Tibial artery (tissue), 4 donors: ENCODE data around the gene MFSD2B.

Experiments used
- DNase-seq, 2 donors: peaks; one replicate each; pipeline ENCODE4 v3.0.0-alpha.2; 2019
- H3K27ac ChIP-seq, 2 donors: fragments of 200-600 bp; sonication (generic) in 1 of 2; 1 replicate in 1 of 2; 2 replicates in 1 of 2; pipeline ENCODE4 v1.5.1; 2018 to 2019; ENCODE audit warnings: mild to moderate bottlenecking in 1 of 2
- H3K27me3 ChIP-seq, 2 donors: fragments of 200-600 bp; sonication (generic) in 1 of 2; one replicate each; pipeline versions ENCODE4 v1.5.1 to v1.6.0; 2016 to 2019
- H3K36me3 ChIP-seq, 3 donors: fragments of 200-600 bp; sonication (generic) in 2 of 3; one replicate each; pipeline ENCODE4 v1.5.1; 2016 to 2019; ENCODE audit warnings: mild to moderate bottlenecking in 2 of 3
- H3K4me1 ChIP-seq, 4 donors: fragments of 200-600 bp; sonication (generic) in 2 of 4; 1 replicate in 3 of 4; 2 replicates in 1 of 4; pipeline ENCODE4 v1.5.1; 2016 to 2019
- H3K4me3 ChIP-seq, 2 donors: fragments of 200-600 bp; sonication (generic) in 1 of 2; 1 replicate in 1 of 2; 2 replicates in 1 of 2; pipeline ENCODE4 v1.5.1; 2018 to 2019; ENCODE audit warnings: mild to moderate bottlenecking in 2 of 2
- H3K9me3 ChIP-seq, 3 donors: fragments of 200-600 bp; sonication (generic) in 1 of 3; one replicate each; pipeline ENCODE4 v1.5.1; 2016 to 2019
- intact Hi-C: fragments of 100-400 bp; cut with DNase I; formaldehyde crosslinking; loops from one replicate; pipeline ENCODE4 v1.15.0; 2023; ENCODE audit warnings: low total_unique reads
- TF ChIP-seq, protein P1 (sequence below), 2 experiments: fragments of 200-600 bp in 1 of 2; fragments of 450-650 bp in 1 of 2; IDR thresholded peaks; one replicate each; pipeline ENCODE4 v1.5.1; 2017 to 2019; ENCODE audit warnings: antibody characterized with exemption in 2 of 2, mild to moderate bottlenecking in 1 of 2, moderate library complexity in 1 of 2

Gene MFSD2B

GRCh38 chr2:23993736-23994269 lies 16.1 kb upstream of the MFSD2B start:
- Histone ChIP-seq H3K27ac (no peak overlapping the region), H3K4me1 (no peaks in the 10 kb centered on the region), H3K27me3 (no peaks in the 10 kb centered on the region), H3K9me3 (no peaks in the 10 kb centered on the region), H3K36me3 (peaks cover 0 to 15% (median 8%) of the 10 kb centered on the region in 3 donors), H3K4me3 (no peak overlapping the region)
- intact Hi-C loops = no loop called here
- no peak for DNase-seq
- TF ChIP-seq, protein P1, sequence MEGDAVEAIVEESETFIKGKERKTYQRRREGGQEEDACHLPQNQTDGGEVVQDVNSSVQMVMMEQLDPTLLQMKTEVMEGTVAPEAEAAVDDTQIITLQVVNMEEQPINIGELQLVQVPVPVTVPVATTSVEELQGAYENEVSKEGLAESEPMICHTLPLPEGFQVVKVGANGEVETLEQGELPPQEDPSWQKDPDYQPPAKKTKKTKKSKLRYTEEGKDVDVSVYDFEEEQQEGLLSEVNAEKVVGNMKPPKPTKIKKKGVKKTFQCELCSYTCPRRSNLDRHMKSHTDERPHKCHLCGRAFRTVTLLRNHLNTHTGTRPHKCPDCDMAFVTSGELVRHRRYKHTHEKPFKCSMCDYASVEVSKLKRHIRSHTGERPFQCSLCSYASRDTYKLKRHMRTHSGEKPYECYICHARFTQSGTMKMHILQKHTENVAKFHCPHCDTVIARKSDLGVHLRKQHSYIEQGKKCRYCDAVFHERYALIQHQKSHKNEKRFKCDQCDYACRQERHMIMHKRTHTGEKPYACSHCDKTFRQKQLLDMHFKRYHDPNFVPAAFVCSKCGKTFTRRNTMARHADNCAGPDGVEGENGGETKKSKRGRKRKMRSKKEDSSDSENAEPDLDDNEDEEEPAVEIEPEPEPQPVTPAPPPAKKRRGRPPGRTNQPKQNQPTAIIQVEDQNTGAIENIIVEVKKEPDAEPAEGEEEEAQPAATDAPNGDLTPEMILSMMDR (IDR thresholded peaks at IDR 0.05) = no peak

DNA sequence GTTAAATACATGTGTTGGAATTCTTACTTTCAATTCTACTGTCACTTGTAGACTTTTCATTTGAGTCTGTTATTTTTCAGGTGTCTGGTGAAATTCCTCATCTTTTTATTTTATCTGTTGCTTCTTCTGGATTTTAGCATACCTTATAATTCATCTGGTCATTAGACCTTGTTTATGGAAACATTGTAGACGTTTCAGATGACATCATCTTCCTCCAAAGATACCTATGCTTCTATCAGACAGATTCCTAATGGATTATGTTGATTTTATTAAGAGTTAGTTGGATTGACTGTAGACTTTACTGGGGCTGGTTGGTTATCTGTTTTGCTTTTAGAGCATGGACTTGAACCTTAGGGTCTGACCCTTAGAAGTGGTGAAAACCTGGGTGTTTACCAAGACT lies 15.3 kb upstream of the MFSD2B start:
- H3K27ac ChIP-seq = no peak overlapping the region
- intact Hi-C loops = no loop called here
- H3K36me3 ChIP-seq = peaks cover 3 to 16% (median 15%) of the 10 kb centered on the region in 3 donors
- no peaks in the 10 kb centered on the region for H3K9me3 ChIP-seq
- TF ChIP-seq, protein P1 (IDR thresholded peaks at IDR 0.05) = no peak
- no peaks in the 10 kb centered on the region for H3K4me1 ChIP-seq
- no peak overlapping the region for H3K4me3 ChIP-seq
- no peaks in the 10 kb centered on the region for H3K27me3 ChIP-seq
- DNase-seq = no peak

DNA sequence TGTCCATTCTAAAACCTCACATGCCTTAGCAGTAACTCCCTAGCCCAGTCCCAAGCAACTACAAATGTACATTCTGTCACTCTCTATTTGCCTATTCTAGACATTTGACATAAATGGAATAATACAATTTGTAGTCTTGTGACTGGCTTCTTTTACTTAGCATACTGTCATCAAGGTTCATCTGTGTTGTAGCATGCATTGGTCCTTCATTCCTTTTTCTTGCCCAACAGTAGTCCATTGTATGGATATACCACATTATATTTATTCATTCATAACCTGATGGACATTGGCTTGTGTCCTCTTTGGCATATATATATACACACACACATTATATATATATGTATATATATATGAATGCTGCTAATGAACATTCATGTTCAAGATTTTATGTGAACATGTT lies 2.2 kb upstream of the MFSD2B start:
- Histone ChIP-seq H3K9me3 (no peaks in the 10 kb centered on the region), H3K4me1 (peaks cover 0 to 12% (median 10%) of the 10 kb centered on the region in 4 donors), H3K27ac (no peak overlapping the region), H3K27me3 (peaks cover 0 to 26% of the 10 kb centered on the region in 2 donors), H3K4me3 (no peak overlapping the region), H3K36me3 (peaks cover 0 to 6% (median 0%) of the 10 kb centered on the region in 3 donors)
- intact Hi-C loops = no loop called here
- DNase-seq = no peak
- TF ChIP-seq, protein P1 (IDR thresholded peaks at IDR 0.05) = no peak

DNA sequence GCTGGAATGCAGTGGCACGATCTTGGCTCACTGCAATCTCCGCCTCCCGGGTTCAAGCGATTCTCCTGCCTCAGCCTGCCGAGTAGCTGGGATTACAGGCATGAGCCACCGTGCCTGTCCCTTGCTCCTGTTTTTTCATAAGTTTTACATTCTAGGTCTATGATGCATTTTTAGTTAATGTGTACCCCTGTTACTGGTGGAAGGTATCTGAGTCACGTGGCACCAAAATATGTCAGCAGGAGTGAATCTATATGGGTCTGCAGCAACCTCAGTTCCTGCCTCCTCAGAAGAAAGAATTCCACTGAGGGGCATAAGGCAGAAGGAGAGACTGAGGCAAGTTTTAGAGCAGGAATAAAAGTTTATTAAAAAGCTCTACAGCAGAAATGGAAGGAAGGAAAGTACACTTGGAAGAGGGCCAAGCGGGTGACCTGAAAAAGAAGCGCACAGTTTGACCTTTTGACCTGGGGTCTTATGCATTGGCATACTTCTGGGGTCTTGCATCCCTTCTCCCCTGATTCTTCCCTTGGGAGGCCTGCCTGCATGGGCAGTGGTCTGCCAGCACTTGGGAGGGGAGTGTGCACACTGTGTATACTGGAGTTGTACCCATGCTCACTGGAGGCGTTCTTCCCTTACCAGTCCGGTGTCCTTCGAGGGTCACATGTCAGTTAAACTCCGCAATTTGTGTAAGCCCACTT lies 1.1 kb upstream of the MFSD2B start:
- Histone ChIP-seq H3K27ac (no peak overlapping the region), H3K36me3 (no peaks in the 10 kb centered on the region), H3K4me3 (no peak overlapping the region), H3K9me3 (no peaks in the 10 kb centered on the region), H3K27me3 (peaks cover 0 to 26% of the 10 kb centered on the region in 2 donors), H3K4me1 (peaks cover 0 to 12% (median 10%) of the 10 kb centered on the region in 4 donors)
- DNase-seq = no peak
- intact Hi-C loops = no loop called here
- TF ChIP-seq, protein P1 (IDR thresholded peaks at IDR 0.05) = no peak

- TF ChIP-seq, protein P1 (IDR thresholded peaks at IDR 0.05) = no peak
- Histone ChIP-seq H3K9me3 (no peaks in the 10 kb centered on the region), H3K4me3 (no peak overlapping the region), H3K36me3 (no peaks in the 10 kb centered on the region), H3K4me1 (peaks cover 0 to 12% (median 10%) of the 10 kb centered on the region in 4 donors), H3K27ac (no peak overlapping the region), H3K27me3 (peaks cover 0 to 26% of the 10 kb centered on the region in 2 donors)
- DNase-seq = no peak
- intact Hi-C loops = no loop called here
Observed at GRCh38 chr2:24009367-24009679, 562 bp upstream of the MFSD2B start.
